Astrocyte (in vitro differentiated cells and primary cell): ENCODE data around the gene MLST8.

Experiments
- EZH2 ChIP-seq: IDR thresholded peaks from 2 replicates; pipeline ENCODE4 v1.6.1; 2012; ENCODE audit warnings: mild to moderate bottlenecking, low read length, inconsistent platforms; ENCODE audit not compliant: insufficient read depth
- TF ChIP-seq, protein P1 (sequence below): IDR thresholded peaks from 2 replicates; pipeline ENCODE4 v1.5.1; 2011; ENCODE audit warnings: low read depth, mild to moderate bottlenecking, inconsistent platforms, low read length, moderate library complexity; ENCODE audit not compliant: insufficient read depth

DNA sequence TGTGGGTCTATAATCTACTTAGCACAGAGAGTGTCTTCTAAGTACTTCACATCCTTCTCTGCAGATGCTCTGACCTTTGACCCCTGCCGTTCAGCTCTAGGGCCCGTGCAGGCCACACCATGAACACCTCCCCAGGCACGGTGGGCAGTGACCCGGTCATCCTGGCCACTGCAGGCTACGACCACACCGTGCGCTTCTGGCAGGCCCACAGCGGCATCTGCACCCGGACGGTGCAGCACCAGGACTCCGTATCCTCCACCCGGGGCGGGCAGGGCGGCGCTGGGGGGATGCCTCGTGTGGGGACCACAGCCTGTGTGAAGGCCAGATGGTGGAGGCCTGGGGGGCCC lies 686 bp downstream of the MLST8 start:
- TF ChIP-seq, protein P1, sequence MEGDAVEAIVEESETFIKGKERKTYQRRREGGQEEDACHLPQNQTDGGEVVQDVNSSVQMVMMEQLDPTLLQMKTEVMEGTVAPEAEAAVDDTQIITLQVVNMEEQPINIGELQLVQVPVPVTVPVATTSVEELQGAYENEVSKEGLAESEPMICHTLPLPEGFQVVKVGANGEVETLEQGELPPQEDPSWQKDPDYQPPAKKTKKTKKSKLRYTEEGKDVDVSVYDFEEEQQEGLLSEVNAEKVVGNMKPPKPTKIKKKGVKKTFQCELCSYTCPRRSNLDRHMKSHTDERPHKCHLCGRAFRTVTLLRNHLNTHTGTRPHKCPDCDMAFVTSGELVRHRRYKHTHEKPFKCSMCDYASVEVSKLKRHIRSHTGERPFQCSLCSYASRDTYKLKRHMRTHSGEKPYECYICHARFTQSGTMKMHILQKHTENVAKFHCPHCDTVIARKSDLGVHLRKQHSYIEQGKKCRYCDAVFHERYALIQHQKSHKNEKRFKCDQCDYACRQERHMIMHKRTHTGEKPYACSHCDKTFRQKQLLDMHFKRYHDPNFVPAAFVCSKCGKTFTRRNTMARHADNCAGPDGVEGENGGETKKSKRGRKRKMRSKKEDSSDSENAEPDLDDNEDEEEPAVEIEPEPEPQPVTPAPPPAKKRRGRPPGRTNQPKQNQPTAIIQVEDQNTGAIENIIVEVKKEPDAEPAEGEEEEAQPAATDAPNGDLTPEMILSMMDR, result no peak
- no peak for TF ChIP-seq EZH2
